AG04449 (cell line): Measurements from ENCODE around the gene SPTBN5.

Experiments used
- CTCF ChIA-PET: fragments of 350-600 bp; formaldehyde crosslinking; extraction: SDS; loops from one replicate; lab custom pipeline; 2021; ENCODE audit warnings: antibody characterized with exemption; lab: Yijun Ruan, JAX
- POLR2A ChIA-PET: fragments of 400-600, 350-600 bp; formaldehyde crosslinking; extraction: SDS; loops from one replicate; lab custom pipeline; 2020; ENCODE audit warnings: antibody characterized with exemption, inconsistent platforms; lab: Yijun Ruan, JAX
- DNase-seq: peaks from one replicate; pipeline ENCODE4 v3.0.0-alpha.2; 2010; ENCODE audit warnings: low read depth, low spot score
- H3K4me3 ChIP-seq: 2 replicates; pipeline ENCODE4 v1.5.1; 2011; ENCODE audit warnings: low read depth, mild to moderate bottlenecking, control low read depth, low read length
- TF ChIP-seq, protein P1 (sequence below): IDR thresholded peaks from one replicate; pipeline ENCODE4 v1.5.1; 2011; ENCODE audit warnings: mild to moderate bottlenecking, moderate library complexity, low read length, control low read depth, inconsistent platforms; ENCODE audit not compliant: insufficient read depth; ENCODE audit errors: missing control alignments

Gene SPTBN5

DNA sequence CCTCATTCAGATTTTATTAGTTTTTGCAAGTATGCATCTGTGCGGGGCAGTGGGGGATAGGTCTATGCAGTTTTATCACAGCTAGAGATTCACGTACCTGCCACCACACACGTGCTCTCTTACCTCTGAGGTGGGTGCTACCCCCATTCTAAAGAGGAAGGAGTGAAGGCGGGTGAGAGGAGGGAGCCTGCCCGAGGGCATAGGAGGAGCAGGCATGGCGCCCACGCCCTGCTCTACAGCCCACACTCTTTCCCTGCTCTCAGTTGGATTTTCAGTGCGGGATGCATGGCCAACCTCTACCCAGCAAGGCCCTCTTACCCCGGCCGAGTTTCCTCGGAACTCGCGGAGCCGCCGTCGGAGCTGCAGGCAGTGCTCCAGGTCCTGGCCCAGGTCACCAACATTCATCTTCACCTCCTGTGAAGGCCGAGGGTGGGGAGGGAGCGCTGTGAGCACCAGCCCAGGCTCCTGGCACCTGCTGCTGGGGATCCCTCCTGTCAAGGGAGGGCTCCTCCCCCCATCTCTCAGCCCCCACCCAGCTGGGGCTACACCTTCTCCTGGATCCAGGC is 28.3 kb downstream of the SPTBN5 start:
- CTCF ChIA-PET = interaction anchor here (1.9 to 2.3 kb wide), 2 partner anchors 34 to 39 kb away, joined by 3 to 5 read pairs; no protein-coding TSS in a partner anchor
- POLR2A ChIA-PET = no interaction called here
- H3K4me3 ChIP-seq = no peak overlapping the region
- no peak for DNase-seq
- TF ChIP-seq, protein P1, sequence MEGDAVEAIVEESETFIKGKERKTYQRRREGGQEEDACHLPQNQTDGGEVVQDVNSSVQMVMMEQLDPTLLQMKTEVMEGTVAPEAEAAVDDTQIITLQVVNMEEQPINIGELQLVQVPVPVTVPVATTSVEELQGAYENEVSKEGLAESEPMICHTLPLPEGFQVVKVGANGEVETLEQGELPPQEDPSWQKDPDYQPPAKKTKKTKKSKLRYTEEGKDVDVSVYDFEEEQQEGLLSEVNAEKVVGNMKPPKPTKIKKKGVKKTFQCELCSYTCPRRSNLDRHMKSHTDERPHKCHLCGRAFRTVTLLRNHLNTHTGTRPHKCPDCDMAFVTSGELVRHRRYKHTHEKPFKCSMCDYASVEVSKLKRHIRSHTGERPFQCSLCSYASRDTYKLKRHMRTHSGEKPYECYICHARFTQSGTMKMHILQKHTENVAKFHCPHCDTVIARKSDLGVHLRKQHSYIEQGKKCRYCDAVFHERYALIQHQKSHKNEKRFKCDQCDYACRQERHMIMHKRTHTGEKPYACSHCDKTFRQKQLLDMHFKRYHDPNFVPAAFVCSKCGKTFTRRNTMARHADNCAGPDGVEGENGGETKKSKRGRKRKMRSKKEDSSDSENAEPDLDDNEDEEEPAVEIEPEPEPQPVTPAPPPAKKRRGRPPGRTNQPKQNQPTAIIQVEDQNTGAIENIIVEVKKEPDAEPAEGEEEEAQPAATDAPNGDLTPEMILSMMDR = no peak

GRCh38 chr15:41862515-41863116 is 31.2 kb downstream of the SPTBN5 start:
- POLR2A ChIA-PET = no interaction called here
- CTCF ChIA-PET = interaction anchor here (1.3 to 1.6 kb wide), 2 partner anchors 8 to 90 kb away, joined by 3 to 7 read pairs; no protein-coding TSS in a partner anchor

DNA sequence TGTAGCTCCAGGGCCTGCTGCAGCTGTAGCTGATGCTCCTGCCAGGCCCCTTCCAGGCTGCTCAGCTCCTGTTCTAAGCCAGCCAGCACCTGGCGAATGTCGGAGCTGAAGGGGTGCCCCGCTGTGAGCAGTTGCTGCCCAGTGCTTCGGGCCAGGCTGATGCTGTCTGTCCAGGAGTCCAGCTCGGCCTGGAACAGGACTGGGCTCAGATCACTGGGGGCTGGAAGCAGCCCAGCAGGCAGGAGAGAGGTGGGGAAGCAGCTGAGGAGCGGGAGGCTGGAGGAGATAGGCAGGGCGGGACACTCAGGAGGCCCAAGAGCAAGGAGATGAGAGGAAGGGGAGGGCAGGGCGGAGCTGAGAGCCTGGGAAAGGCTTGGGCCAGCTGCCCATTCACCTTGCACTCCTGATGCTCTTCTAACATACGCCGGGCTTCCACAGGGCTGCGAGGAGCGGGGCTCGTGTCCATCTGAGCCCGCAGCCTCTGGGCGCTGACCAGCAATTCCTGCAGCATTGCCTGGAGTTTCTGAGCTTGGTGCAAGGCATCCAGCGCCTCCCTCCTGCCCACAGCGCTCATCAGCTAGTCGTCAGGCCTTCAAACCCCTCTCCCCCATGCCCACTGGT is 32.0 kb downstream of the SPTBN5 start:
- POLR2A ChIA-PET = no interaction called here
- TF ChIP-seq, protein P1 = no peak
- no peak for DNase-seq
- H3K4me3 ChIP-seq = no peak overlapping the region
- CTCF ChIA-PET = interaction anchor here (1.0 to 1.6 kb wide), 2 partner anchors 8 to 40 kb away, joined by 3 to 7 read pairs; no protein-coding TSS in a partner anchor

More at GRCh38 chr15:41862515-41863116, 31.2 kb downstream of the SPTBN5 start:
- DNase-seq = no peak
- TF ChIP-seq, protein P1 = no peak
- H3K4me3 ChIP-seq = no peak overlapping the region

DNA sequence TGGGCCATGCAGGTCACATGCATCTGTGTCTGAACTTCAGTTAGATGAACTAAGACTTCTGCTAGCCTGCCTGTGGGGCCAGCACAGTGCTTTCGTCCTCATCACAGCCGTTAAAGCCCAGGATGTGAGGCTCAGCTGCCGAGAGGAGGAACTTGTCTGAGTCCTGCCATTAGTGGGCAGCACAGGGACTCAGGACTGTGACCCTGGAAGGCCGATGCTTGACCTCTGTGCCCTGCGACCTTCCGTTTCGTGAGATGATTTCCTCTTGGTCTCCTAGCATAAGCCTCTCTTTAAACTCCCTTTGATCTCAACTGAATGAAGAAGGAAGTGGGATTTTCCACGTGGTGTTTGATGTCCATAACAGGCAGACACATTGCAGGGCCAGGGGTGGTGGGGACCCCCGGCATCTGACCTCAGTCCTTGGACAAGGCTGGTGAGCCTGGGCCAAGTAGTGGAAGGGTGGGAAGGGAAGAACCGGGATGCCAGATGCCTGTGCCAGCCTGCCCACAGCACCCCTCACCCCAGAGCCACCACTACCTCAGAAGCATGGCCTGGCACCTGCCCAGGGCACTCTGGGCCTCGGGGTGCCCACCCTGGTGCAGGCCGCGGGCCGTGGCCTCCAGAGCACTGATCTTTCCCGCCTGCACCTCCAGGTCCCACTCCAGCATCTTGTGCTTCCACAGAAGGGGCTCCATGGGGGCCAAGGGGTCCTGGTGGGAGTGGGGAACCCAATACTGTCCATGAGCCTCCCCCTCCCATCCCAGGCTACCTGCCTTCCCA is 33.6 kb downstream of the SPTBN5 start:
- TF ChIP-seq, protein P1 = no peak
- CTCF ChIA-PET = interaction anchor here (0.6 to 1.7 kb wide), 2 partner anchors 9 to 10 kb away, joined by 3 to 4 read pairs; no protein-coding TSS in a partner anchor
- no peak overlapping the region for H3K4me3 ChIP-seq

DNA sequence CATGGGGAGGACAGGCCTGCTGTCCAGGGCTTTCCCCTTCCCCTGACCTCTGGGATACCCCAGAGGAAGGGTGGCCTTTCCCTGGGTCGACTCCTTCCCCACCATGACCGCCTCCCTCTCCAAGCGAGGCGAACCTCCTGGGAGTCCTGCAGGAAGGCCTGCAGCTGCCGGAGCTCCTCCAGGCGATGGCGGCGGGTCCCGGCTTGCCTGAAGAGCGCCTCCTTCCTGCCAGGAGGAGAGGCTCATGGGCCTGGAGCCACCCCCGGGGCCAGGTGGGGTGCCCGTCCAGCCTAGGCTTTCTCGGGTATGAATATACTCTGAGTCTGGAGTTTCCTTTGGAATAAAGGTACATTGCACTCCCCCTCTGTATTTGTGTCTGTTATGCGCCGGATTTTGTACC is 35.1 kb downstream of the SPTBN5 start:
- TF ChIP-seq, protein P1 = no peak
- CTCF ChIA-PET = interaction anchor here (0.8 kb wide), 1 partner anchor 36 kb away, joined by 3 read pairs; no protein-coding TSS in a partner anchor

More for the DNA sequence above, 33.6 kb downstream of the SPTBN5 start:
- POLR2A ChIA-PET = no interaction called here
- DNase-seq = no peak

More for the DNA sequence above, 35.1 kb downstream of the SPTBN5 start:
- no peak overlapping the region for H3K4me3 ChIP-seq
- POLR2A ChIA-PET = no interaction called here
- no peak for DNase-seq
